Mucosa of descending colon (tissue), 3 donors: Measurements from ENCODE around the gene CYP46A1. TPM values are rescaled to one million over a fixed set of nuclear protein-coding genes. Genes with fewer than 3 reads are reported as not detected.

ENCODE experiments used
- ATAC-seq: fragments of 200-7000 bp; cut with Tn5 transposase; one replicate; pipeline ENCODE4 v1.9.1; 2020; ENCODE audit warnings: mild to moderate bottlenecking, moderate library complexity
- DNase-seq, 3 donors: peaks; one replicate each; pipeline ENCODE4 v3.0.0-alpha.2; 2020
- H3K36me3 ChIP-seq: fragments of 200-600 bp; one replicate; pipeline ENCODE4 v1.8.0; 2021; ENCODE audit warnings: low read depth, mild to moderate bottlenecking
- H3K4me1 ChIP-seq: fragments of 200-600 bp; one replicate; pipeline ENCODE4 v1.8.0; 2021; ENCODE audit warnings: low read depth, mild to moderate bottlenecking
- H3K4me3 ChIP-seq: fragments of 200-600 bp; one replicate; pipeline ENCODE4 v1.8.0; 2021; ENCODE audit warnings: mild to moderate bottlenecking
- H3K9me3 ChIP-seq: fragments of 200-600 bp; one replicate; pipeline ENCODE4 v1.8.0; 2021; ENCODE audit warnings: mild to moderate bottlenecking
- intact Hi-C, 2 donors: fragments of 100-400 bp; cut with DNase I in 1 of 2; cut with micrococcal nuclease in 1 of 2; formaldehyde crosslinking; loops; one replicate each; pipeline versions ENCODE4 v1.11.0 to v1.11.1; 2022; cut with DNase I, micrococcal nuclease
- total RNA-seq, 3 donors: library from RNA; stranded (reverse); fragmentation: NEBNext Ultra II Directional in 2 of 3; extraction: Animal tissue kit (Norgen Biotek cat#: 25700) in 2 of 3; gene quantifications; one replicate each; pipeline versions ENCODE4 v1.2.1 to v1.2.4, GENCODE V29; 2021 to 2023
- TF ChIP-seq, protein P1 (sequence below): fragments of 200-600 bp; IDR thresholded peaks from one replicate; pipeline ENCODE4 v1.8.0; 2022; ENCODE audit warnings: antibody characterized with exemption, mild to moderate bottlenecking
- donor health status: DM: no; HTN: no; CAD: no; lungs with moderate emphysema.
- donor health status: DM: no; HTN: no; CAD: no.
- donor health status: DM: no; HTN: yes; CAD: no.

The CYP46A1 gene
- total RNA-seq, 3 donors from 2014 or later: 0.14 to 1.0 (median 0.22) TPM

DNA sequence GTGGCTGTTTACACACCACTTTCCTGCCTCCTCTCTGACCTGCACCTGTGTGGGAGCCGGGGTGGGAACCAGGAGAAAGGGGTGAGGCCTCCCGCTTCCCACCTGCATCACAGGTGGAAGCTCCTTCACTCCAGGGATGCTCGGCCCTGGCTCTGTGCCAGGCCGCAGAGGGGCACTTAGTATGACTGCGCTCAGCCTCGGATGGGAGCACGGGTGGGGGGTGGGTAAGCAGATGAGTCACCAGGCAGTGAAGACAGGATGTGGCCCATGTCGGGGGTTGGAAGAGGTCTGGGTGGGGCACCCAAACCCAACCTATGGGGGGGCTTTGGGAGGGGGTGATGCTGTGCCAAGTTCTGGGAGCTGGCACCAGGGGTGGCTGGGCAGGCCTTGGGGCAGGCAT, 7.4 kb upstream of the CYP46A1 start:
- H3K4me3 ChIP-seq: no peak overlapping the region
- TF ChIP-seq, protein P1, sequence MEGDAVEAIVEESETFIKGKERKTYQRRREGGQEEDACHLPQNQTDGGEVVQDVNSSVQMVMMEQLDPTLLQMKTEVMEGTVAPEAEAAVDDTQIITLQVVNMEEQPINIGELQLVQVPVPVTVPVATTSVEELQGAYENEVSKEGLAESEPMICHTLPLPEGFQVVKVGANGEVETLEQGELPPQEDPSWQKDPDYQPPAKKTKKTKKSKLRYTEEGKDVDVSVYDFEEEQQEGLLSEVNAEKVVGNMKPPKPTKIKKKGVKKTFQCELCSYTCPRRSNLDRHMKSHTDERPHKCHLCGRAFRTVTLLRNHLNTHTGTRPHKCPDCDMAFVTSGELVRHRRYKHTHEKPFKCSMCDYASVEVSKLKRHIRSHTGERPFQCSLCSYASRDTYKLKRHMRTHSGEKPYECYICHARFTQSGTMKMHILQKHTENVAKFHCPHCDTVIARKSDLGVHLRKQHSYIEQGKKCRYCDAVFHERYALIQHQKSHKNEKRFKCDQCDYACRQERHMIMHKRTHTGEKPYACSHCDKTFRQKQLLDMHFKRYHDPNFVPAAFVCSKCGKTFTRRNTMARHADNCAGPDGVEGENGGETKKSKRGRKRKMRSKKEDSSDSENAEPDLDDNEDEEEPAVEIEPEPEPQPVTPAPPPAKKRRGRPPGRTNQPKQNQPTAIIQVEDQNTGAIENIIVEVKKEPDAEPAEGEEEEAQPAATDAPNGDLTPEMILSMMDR: no peak
- H3K9me3 ChIP-seq: peaks cover 14% of the 10 kb centered on the region
- no peak for DNase-seq
- intact Hi-C loops: no loop called here
- ATAC-seq: no peak
- peaks cover 3% of the 10 kb centered on the region for H3K4me1 ChIP-seq
- no peaks in the 10 kb centered on the region for H3K36me3 ChIP-seq

DNA sequence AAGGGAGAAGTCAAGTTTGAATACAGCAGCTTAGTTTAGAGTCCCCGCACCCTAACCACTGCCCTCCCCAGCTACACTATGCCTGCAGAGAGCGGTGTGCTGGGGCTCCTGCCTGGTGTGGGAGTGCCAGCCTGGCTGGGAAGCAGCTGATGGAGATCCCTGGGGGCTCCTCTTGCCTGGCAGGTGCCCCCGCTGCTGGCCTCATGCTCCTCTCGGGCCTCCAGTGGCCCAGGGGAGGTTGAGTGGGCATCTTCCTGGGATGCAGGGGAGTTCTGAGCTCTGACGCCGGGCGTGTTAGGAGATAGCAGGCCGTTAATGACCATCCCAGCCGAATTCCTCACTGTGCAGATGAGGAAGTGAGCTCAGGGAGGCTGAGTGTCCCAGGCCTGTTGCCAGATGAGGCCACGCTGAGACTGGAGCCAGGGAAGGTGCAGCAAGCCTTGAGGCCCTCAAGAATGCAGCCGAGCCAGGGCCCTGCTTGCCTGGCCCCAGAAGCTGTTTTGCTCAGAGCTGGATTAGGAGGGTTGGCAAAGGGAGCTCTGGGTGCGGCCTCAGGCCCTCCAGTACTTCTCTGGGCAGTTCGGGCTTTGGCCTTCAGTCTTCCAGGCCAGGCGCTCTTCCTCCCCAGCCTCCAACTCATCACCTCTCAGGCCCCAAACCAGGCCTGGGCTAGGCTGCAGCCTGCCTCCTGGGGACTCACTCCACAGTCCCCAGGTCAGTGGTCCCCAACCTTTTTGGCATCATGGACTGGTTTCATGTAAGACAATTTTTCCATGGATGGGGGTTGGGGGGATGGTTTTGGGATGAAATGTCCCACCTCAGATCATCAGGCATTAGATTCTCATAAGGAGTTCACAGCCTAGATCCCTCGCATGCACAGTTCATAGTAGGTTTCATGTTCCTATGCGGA, 6.6 kb upstream of the CYP46A1 start:
- TF ChIP-seq, protein P1: no peak
- intact Hi-C loops: no loop called here
- Histone ChIP-seq H3K4me3 (no peak overlapping the region), H3K4me1 (no peaks in the 10 kb centered on the region), H3K36me3 (no peaks in the 10 kb centered on the region), H3K9me3 (peaks cover 14% of the 10 kb centered on the region)
- ATAC-seq (no peak), DNase-seq (no peak)

DNA sequence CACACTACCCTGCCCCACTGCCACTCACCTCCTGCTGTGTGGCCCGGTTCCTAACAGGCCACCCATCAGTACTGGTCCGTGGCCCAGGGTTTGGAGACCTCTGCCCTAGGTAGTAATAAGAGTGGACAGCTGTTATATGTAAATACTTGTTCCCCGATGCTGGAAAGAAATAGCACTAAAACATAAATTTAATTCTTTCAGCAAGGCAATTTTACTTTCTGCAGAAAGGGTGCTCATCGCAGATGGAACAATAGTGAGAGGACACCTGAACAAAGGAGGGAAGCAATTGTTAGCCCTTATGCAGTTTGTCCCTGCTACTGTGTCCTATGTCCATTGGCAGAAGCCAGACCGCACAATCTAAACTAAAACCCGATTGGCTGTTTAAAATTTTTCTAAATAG, 5.9 kb upstream of the CYP46A1 start:
- intact Hi-C loops: no loop called here
- no peak overlapping the region for H3K4me3 ChIP-seq
- no peaks in the 10 kb centered on the region for H3K36me3 ChIP-seq
- TF ChIP-seq, protein P1: no peak
- ATAC-seq (no peak), DNase-seq (no peak)
- H3K9me3 ChIP-seq: peaks cover 14% of the 10 kb centered on the region
- peaks cover 6% of the 10 kb centered on the region for H3K4me1 ChIP-seq

DNA sequence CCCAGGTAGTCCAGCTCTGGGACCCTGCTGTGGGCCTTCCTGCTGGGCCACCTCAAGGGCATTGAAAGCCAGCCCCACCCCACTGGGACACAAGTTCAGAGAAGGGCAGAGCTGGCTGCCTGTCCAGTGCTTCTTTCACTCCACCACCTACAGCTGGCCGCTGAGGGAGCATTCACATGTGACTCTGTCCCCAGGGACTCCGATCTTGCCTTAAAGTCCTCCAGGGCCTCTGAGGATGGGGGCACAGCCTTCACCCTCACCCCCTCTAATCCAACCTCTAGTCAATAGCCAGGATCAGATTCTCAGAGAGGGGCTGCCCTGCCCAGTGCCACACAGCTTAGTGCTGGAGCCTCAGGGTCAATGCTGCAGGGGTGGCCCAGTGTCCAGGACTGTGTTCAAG, 5.0 kb upstream of the CYP46A1 start:
- DNase-seq (no peak), ATAC-seq (no peak)
- TF ChIP-seq, protein P1: no peak
- peaks cover 14% of the 10 kb centered on the region for H3K9me3 ChIP-seq
- intact Hi-C loops: no loop called here
- H3K36me3 ChIP-seq: no peaks in the 10 kb centered on the region
- H3K4me3 ChIP-seq: no peak overlapping the region
- H3K4me1 ChIP-seq: peaks cover 10% of the 10 kb centered on the region

DNA sequence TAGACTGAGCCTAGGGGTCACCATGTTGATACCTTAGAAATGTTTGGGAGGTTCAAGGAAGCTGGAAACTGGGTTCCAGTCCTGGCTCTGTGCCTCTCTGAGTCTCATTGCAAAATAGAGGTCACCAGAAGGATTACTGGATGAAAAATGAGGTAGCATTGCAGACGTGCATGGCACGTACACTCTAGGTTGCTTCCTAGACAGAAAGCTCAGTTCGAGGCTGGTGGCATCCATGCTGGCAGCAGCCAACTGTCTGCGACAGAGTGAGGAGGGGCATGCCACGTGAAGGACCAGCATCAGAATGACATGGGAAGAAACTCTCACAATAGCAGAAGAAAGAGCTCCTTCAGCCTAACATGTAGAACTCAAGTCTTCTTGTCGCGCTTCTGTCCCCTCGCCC, 4.6 kb upstream of the CYP46A1 start:
- Histone ChIP-seq H3K36me3 (no peaks in the 10 kb centered on the region), H3K4me1 (peaks cover 11% of the 10 kb centered on the region), H3K9me3 (peaks cover 14% of the 10 kb centered on the region), H3K4me3 (no peak overlapping the region)
- TF ChIP-seq, protein P1: no peak
- intact Hi-C loops: no loop called here
- ATAC-seq (no peak), DNase-seq (no peak)
